IMR-90 (cell line): Measurements from ENCODE around the gene PSTK. TPM values are rescaled to one million over a fixed set of nuclear protein-coding genes. Genes with fewer than 3 reads are reported as not detected.

Experiments
- ATAC-seq: fragments of 200-7000 bp; cut with Tn5 transposase; 2 replicates; pipeline ENCODE4 v1.9.1; 2020; ENCODE audit warnings: low read depth, mild to moderate bottlenecking, moderate library complexity
- BruUV-seq: library from RNA; stranded (reverse); fragments of 400-500 nt; replicated peaks from 2 replicates; lab custom pipeline; 2021; lab: Mats Ljungman, UMichigan
- CTCF ChIA-PET: fragments of 300-600 bp; formaldehyde crosslinking; extraction: SDS; loops from one replicate; lab custom pipeline; 2021; ENCODE audit warnings: antibody characterized with exemption; lab: Yijun Ruan, JAX
- POLR2A ChIA-PET: fragments of 300-600 bp; sonication (Branson Sonifier 250); formaldehyde crosslinking; loops from one replicate; lab custom pipeline; 2022; ENCODE audit warnings: antibody characterized with exemption; ENCODE audit not compliant: unreplicated experiment; lab: Charles Lee
- DNase-seq: peaks from one replicate; pipeline ENCODE4 v3.0.0; 2013
- H2AFZ ChIP-seq: replicated peaks from 2 replicates; pipeline ENCODE3; 2013; ENCODE audit warnings: low read length, mild to moderate bottlenecking; ENCODE audit not compliant: poor library complexity
- H2AK5ac ChIP-seq: 2 replicates; pipeline ENCODE4 v1.6.1; 2013; ENCODE audit warnings: low read depth, low read length, inconsistent platforms
- H2AK9ac ChIP-seq: replicated peaks from 2 replicates; pipeline ENCODE3; 2013; ENCODE audit warnings: mild to moderate bottlenecking, low read depth, low read length, moderate library complexity; ENCODE audit not compliant: poor library complexity
- H2BK120ac ChIP-seq: 2 replicates; pipeline ENCODE4 v1.6.1; 2013; ENCODE audit warnings: low read depth, low read length, inconsistent platforms
- H2BK15ac ChIP-seq: 3 replicates; pipeline ENCODE4 v1.6.1; 2013; ENCODE audit warnings: low read depth, low read length, inconsistent platforms
- H2BK20ac ChIP-seq: 2 replicates; pipeline ENCODE4 v1.6.1; 2013; ENCODE audit warnings: low read depth, mild to moderate bottlenecking, inconsistent platforms, low read length, moderate library complexity
- H2BK5ac ChIP-seq: 2 replicates; pipeline ENCODE4 v1.6.1; 2013; ENCODE audit warnings: mild to moderate bottlenecking, low read depth, low read length, inconsistent platforms; ENCODE audit not compliant: poor library complexity, severe bottlenecking
- H3K14ac ChIP-seq: replicated peaks from 2 replicates; pipeline ENCODE4 v1.6.1; 2013; ENCODE audit warnings: low read depth, low read length, inconsistent platforms
- H3K18ac ChIP-seq: 2 replicates; pipeline ENCODE4 v1.6.1; 2013; ENCODE audit warnings: low read depth, low read length, control low read depth
- H3K23ac ChIP-seq: 2 replicates; pipeline ENCODE4 v1.6.1; 2013; ENCODE audit warnings: low read depth, low read length, inconsistent platforms
- H3K27ac ChIP-seq: 2 replicates; pipeline ENCODE4 v1.5.1; 2013; ENCODE audit warnings: mild to moderate bottlenecking, control low read depth, low read length; ENCODE audit not compliant: insufficient read depth
- H3K27me3 ChIP-seq: 2 replicates; pipeline ENCODE4 v1.6.1; 2013; ENCODE audit warnings: low read length; ENCODE audit not compliant: control insufficient read depth, insufficient read depth
- H3K36me3 ChIP-seq: 2 replicates; pipeline ENCODE4 v1.6.1; 2013; ENCODE audit warnings: low read length, mixed read lengths; ENCODE audit not compliant: control insufficient read depth, insufficient read depth
- H3K4ac ChIP-seq: 2 replicates; pipeline ENCODE4 v1.6.1; 2013; ENCODE audit warnings: low read depth, low read length, inconsistent platforms
- H3K4me1 ChIP-seq: 2 replicates; pipeline ENCODE4 v1.6.1; 2013; ENCODE audit warnings: low read length, mixed read lengths; ENCODE audit not compliant: control insufficient read depth, insufficient read depth
- H3K4me2 ChIP-seq: 2 replicates; pipeline ENCODE4 v1.6.1; 2013; ENCODE audit warnings: low read depth, mild to moderate bottlenecking, control low read depth, low read length, moderate library complexity
- H3K4me3 ChIP-seq: 2 replicates; pipeline ENCODE4 v1.5.1; 2013; ENCODE audit warnings: low read depth, mild to moderate bottlenecking, control low read depth, low read length, moderate library complexity; ENCODE audit not compliant: insufficient read depth
- H3K56ac ChIP-seq: 2 replicates; pipeline ENCODE4 v1.6.1; 2013; ENCODE audit warnings: low read length, inconsistent platforms; ENCODE audit not compliant: insufficient read depth; ENCODE audit errors: extremely low read depth
- H3K79me1 ChIP-seq, 2 experiments: 2 replicates each; pipeline ENCODE4 v1.6.1; 2013; ENCODE audit warnings: low read length in 2 of 2, inconsistent platforms in 1 of 2, low read depth in 1 of 2
- H3K9ac ChIP-seq: 2 replicates; pipeline ENCODE4 v1.6.1; 2013; ENCODE audit warnings: low read depth, low read length, control low read depth
- H3K9me1 ChIP-seq: 2 replicates; pipeline ENCODE4 v1.6.1; 2013; ENCODE audit warnings: low read length, inconsistent platforms; ENCODE audit not compliant: insufficient read depth
- H3K9me3 ChIP-seq: 2 replicates; pipeline ENCODE4 v1.6.1; 2013; ENCODE audit warnings: low read length; ENCODE audit not compliant: control insufficient read depth, insufficient read depth
- H4K20me1 ChIP-seq: 2 replicates; pipeline ENCODE4 v1.6.1; 2013; ENCODE audit warnings: low read length, inconsistent platforms; ENCODE audit not compliant: insufficient read depth
- H4K5ac ChIP-seq: 2 replicates; pipeline ENCODE4 v1.6.1; 2013; ENCODE audit warnings: mild to moderate bottlenecking, low read depth, low read length, control low read depth
- H4K8ac ChIP-seq, 2 experiments: 2 replicates each; pipeline ENCODE4 v1.6.1; 2013; ENCODE audit warnings: low read depth in 2 of 2, low read length in 2 of 2, control low read depth in 1 of 2, inconsistent platforms in 1 of 2
- H4K91ac ChIP-seq: 2 replicates; pipeline ENCODE4 v1.6.1; 2013; ENCODE audit warnings: low read depth, low read length, inconsistent platforms; ENCODE audit not compliant: insufficient read depth
- CTCF ChIP-seq: conservative IDR thresholded peaks from 2 replicates; pipeline ENCODE4 v1.5.1; 2012; ENCODE audit warnings: mild to moderate bottlenecking, low read depth, low read length, improper control_type of control experiment
- MAFK ChIP-seq: IDR thresholded peaks from 2 replicates; pipeline ENCODE4 v1.6.1; 2012; ENCODE audit warnings: low read depth, low read length, improper control_type of control experiment
- MXI1 ChIP-seq: IDR thresholded peaks from 2 replicates; pipeline ENCODE4 v1.6.1; 2012; ENCODE audit warnings: low read depth, mild to moderate bottlenecking, low read length, moderate library complexity, borderline replicate concordance
- POLR2A ChIP-seq: IDR thresholded peaks from 2 replicates; pipeline ENCODE4 v1.6.1; 2012; ENCODE audit warnings: mild to moderate bottlenecking, low read depth, low read length
- RCOR1 ChIP-seq: IDR thresholded peaks from 2 replicates; pipeline ENCODE4 v1.6.1; 2012; ENCODE audit warnings: mild to moderate bottlenecking, low read length, improper control_type of control experiment; ENCODE audit not compliant: insufficient replicate concordance
- RFX5 ChIP-seq: IDR thresholded peaks from 2 replicates; pipeline ENCODE4 v1.8.0; 2012; ENCODE audit warnings: low read depth, mild to moderate bottlenecking, low read length, moderate library complexity
- SMC3 ChIP-seq: fragments of 150-350 bp; IDR thresholded peaks from 2 replicates; pipeline ENCODE4 v1.6.1; 2016; ENCODE audit warnings: low read depth, mild to moderate bottlenecking, antibody characterized with exemption, low read length, moderate library complexity
- WGBS, 2 experiments: methylation state at CpG; one replicate each; pipeline versions ENCODE4 v1.1.5 to v1.1.7; 2013; ENCODE audit warnings: missing lambda C conversion rate in 2 of 2; ENCODE audit not compliant: insufficient read length in 1 of 2; ENCODE audit errors: extremely low coverage in 2 of 2; 5-methylcytosine and 5-hydroxymethylcytosine counted together
- dilution Hi-C: fragments of 300-500 bp; cut with HindIII; formaldehyde crosslinking; loops from one replicate; pipeline ENCODE4 v1.14.3; 2018; ENCODE audit warnings: low sequenced_read_pairs; ENCODE audit not compliant: unreplicated experiment
- in situ Hi-C: fragments of 300-500 bp; cut with MboI; formaldehyde crosslinking; loops from 3 replicates; pipeline ENCODE4 v1.14.3; 2019; ENCODE audit warnings: low sequenced_read_pairs, inconsistent platforms, mixed read lengths
- intact Hi-C: fragments of 100-400 bp; cut with micrococcal nuclease; formaldehyde crosslinking; loops from 2 replicates; pipeline ENCODE4 v1.10.0; 2022
- polyA plus RNA-seq, 3 experiments: library from polyadenylated mRNA; depleted of rRNA; stranded (reverse); fragments of >200 nt; gene quantifications; 2 replicates each; pipeline ENCODE4 v1.2.3, GENCODE V29; 2012; ENCODE audit warnings: low replicate concordance in 1 of 3
- total RNA-seq: library from RNA; depleted of rRNA; stranded (reverse); fragments of >200 nt; gene quantifications from 2 replicates; pipeline ENCODE4 v1.2.3, GENCODE V29; 2012

The PSTK gene
- total and polyA plus RNA-seq, 2 of the 4 experiments (the other 2 are of a cell fraction): 4.1 to 4.2 TPM

- Histone ChIP-seq H3K27ac (no peak overlapping the region), H4K20me1 (no peaks in the 10 kb centered on the region), H4K8ac (no peak overlapping the region), H3K79me1 (no peaks in the 10 kb centered on the region), H3K27me3 (no peaks in the 10 kb centered on the region), H2AFZ (no peak overlapping the region), H3K4me2 (no peak overlapping the region), H4K91ac (no peak overlapping the region), H3K4ac (no peak overlapping the region), H3K36me3 (no peaks in the 10 kb centered on the region), H2BK120ac (no peak overlapping the region), H3K9me1 (no peaks in the 10 kb centered on the region), H3K23ac (no peak overlapping the region), H2BK5ac (no peak overlapping the region), H3K4me3 (no peak overlapping the region), H2AK9ac (no peak overlapping the region), H3K14ac (no peak overlapping the region), H2BK20ac (no peak overlapping the region), H3K9me3 (no peaks in the 10 kb centered on the region), H3K4me1 (no peaks in the 10 kb centered on the region), H3K9ac (no peak overlapping the region), H2AK5ac (no peak overlapping the region), H3K18ac (no peak overlapping the region), H4K5ac (no peak overlapping the region), H3K56ac (no peak overlapping the region), H2BK15ac (no peak overlapping the region)
- ChIA-PET POLR2A (no interaction called here), CTCF (interaction anchor here (0.7 to 1.7 kb wide), 4 partner anchors 9 to 612 kb away, joined by 3 to 4 read pairs (median 3); no protein-coding TSS in a partner anchor)
- WGBS, 2 experiments: 100% methylated on average over 1 of the region's 3 CpGs; no CpG with 5 or more reads in 1 of the 2 experiments
- in situ Hi-C loops (no loop called here), intact Hi-C loops (no loop called here), dilution Hi-C loops (no loop called here)
- ATAC-seq (no peak; the same call in 1 of the 2 replicates), DNase-seq (no peak)
- no TSS peak for BruUV-seq
- TF ChIP-seq MAFK (no peak), SMC3 (no peak), CTCF (0 out of 2 replicates have a peak, but pooled peaks have one; percentile 19), RCOR1 (no peak), MXI1 (no peak), POLR2A (no peak), RFX5 (no peak)
Observed at GRCh38 chr10:123021517-123021916, 41.3 kb downstream of the PSTK start.
